Thoracic aorta (tissue), 2 donors: ENCODE measurements around the gene ZNF777. TPM values are rescaled to one million over a fixed set of nuclear protein-coding genes. Genes with fewer than 3 reads are reported as not detected.

Experiments used
- ATAC-seq: fragments of 150-250 bp; one replicate; pipeline ENCODE4 v1.8.0; 2017; ENCODE audit warnings: low read depth; ENCODE audit not compliant: insufficient number of reproducible peaks, low FRiP score
- DNase-seq: peaks from one replicate; pipeline ENCODE4 v3.0.0-alpha.2; 2020; ENCODE audit warnings: low spot score
- H3K27ac ChIP-seq, 2 donors: fragments of 200-600 bp; sonication (generic); 1 replicate in 1 of 2; 2 replicates in 1 of 2; pipeline ENCODE4 v1.5.1; 2016; ENCODE audit warnings: mild to moderate bottlenecking in 2 of 2, moderate library complexity in 2 of 2
- H3K27me3 ChIP-seq: fragments of 200-600 bp; sonication (generic); replicated peaks from 2 replicates; pipeline ENCODE4 v1.6.0; 2016; ENCODE audit warnings: mild to moderate bottlenecking; ENCODE audit not compliant: insufficient read depth
- H3K36me3 ChIP-seq: fragments of 200-600 bp; sonication (generic); one replicate; pipeline ENCODE4 v1.5.1; 2016
- H3K4me1 ChIP-seq, 2 donors: fragments of 200-600 bp; sonication (generic); 1 replicate in 1 of 2; 2 replicates in 1 of 2; pipeline versions ENCODE4 v1.5.1 to v1.6.0; 2016; ENCODE audit warnings: low read depth in 2 of 2, mild to moderate bottlenecking in 1 of 2; ENCODE audit not compliant: control insufficient read depth in 1 of 2
- H3K4me3 ChIP-seq: fragments of 200-600 bp; sonication (generic); 2 replicates; pipeline ENCODE4 v1.5.1; 2016; ENCODE audit warnings: mild to moderate bottlenecking
- H3K9me3 ChIP-seq: fragments of 200-600 bp; sonication (generic); 2 replicates; pipeline ENCODE4 v1.5.1; 2016
- CTCF ChIP-seq: fragments of 200-600 bp; sonication (generic); IDR thresholded peaks from one replicate; pipeline ENCODE4 v1.5.1; 2019; ENCODE audit warnings: antibody characterized with exemption
- total RNA-seq, 2 donors: library from RNA; depleted of rRNA; stranded (reverse); fragments of >200 nt; gene quantifications; one replicate each; pipeline versions ENCODE4 v1.1.0 to v1.2.3, GENCODE V29; 2016

ZNF777 gene
- total RNA-seq, 2 donors from 2014 or later, result 5.3 to 8.2 TPM

- Histone ChIP-seq H3K9me3 (no peaks in the 10 kb centered on the region), H3K27ac (no peak overlapping the region), H3K36me3 (peaks cover 3% of the 10 kb centered on the region), H3K4me3 (no peak overlapping the region), H3K4me1 (no peaks in the 10 kb centered on the region), H3K27me3 (no peaks in the 10 kb centered on the region)
- DNase-seq (no peak), ATAC-seq (no peak)
- no peak for TF ChIP-seq CTCF
These were observed 7.3 kb upstream of the ZNF777 start for GRCh38 chr7:149468208-149468607.

- Histone ChIP-seq H3K27ac (no peak overlapping the region), H3K27me3 (no peaks in the 10 kb centered on the region), H3K9me3 (no peaks in the 10 kb centered on the region), H3K4me3 (no peak overlapping the region), H3K4me1 (no peaks in the 10 kb centered on the region), H3K36me3 (no peaks in the 10 kb centered on the region)
- no peak for TF ChIP-seq CTCF
- no peak for DNase-seq
- no peak for ATAC-seq
These were observed 6.5 kb upstream of the ZNF777 start for GRCh38 chr7:149467321-149467859.

GRCh38 chr7:149466364-149466763 is 5.5 kb upstream of the ZNF777 start:
- DNase-seq (no peak), ATAC-seq (no peak)
- Histone ChIP-seq H3K36me3 (no peaks in the 10 kb centered on the region), H3K27ac (no peak overlapping the region), H3K4me1 (no peaks in the 10 kb centered on the region), H3K27me3 (no peaks in the 10 kb centered on the region), H3K9me3 (no peaks in the 10 kb centered on the region), H3K4me3 (no peak overlapping the region)
- no peak for TF ChIP-seq CTCF

GRCh38 chr7:149463500-149464161 is 2.8 kb upstream of the ZNF777 start:
- H3K9me3 ChIP-seq, result no peaks in the 10 kb centered on the region
- TF ChIP-seq CTCF, result no peak
- ATAC-seq (no peak), DNase-seq (no peak)
- H3K27ac ChIP-seq, result no peak overlapping the region
- no peaks in the 10 kb centered on the region for H3K27me3 ChIP-seq
- H3K36me3 ChIP-seq, result no peaks in the 10 kb centered on the region
- H3K4me3 ChIP-seq, result no peak overlapping the region
- H3K4me1 ChIP-seq, result peaks cover 9 to 11% of the 10 kb centered on the region in 2 donors

- H3K9me3 ChIP-seq, result no peaks in the 10 kb centered on the region
These were observed 1.2 kb upstream of the ZNF777 start for GRCh38 chr7:149462101-149462520.

More at GRCh38 chr7:149462101-149462520, 1.2 kb upstream of the ZNF777 start:
- no peak for TF ChIP-seq CTCF
- Histone ChIP-seq H3K4me1 (peaks cover 10 to 18% of the 10 kb centered on the region in 2 donors), H3K27me3 (no peaks in the 10 kb centered on the region), H3K4me3 (no peak overlapping the region), H3K36me3 (no peaks in the 10 kb centered on the region), H3K27ac (no peak overlapping the region)
- ATAC-seq (no peak), DNase-seq (no peak)
